Measurements from ENCODE around the gene SUPT3H.
"Not testable (repeated sequence)": the region's sequence is repeated elsewhere in the genome, so short reads cannot be mapped to it uniquely, and the experiment has no call there.

The SUPT3H gene

GRCh38 chr6:45289751-45290514 lies 87.8 kb downstream of the SUPT3H start:
- no peak for FAIRE-seq
- no peak for DNase-seq (ENCODE audit: insufficient read length, low spot score)
- TF ChIP-seq POLR2AphosphoS5 (IDR thresholded peaks at IDR 0.05; ENCODE audit: low read depth, low read length) (no peak), POLR2A (IDR thresholded peaks at IDR 0.05; ENCODE audit: low read depth, low read length) (no peak), SPI1 (IDR thresholded peaks at IDR 0.05; ENCODE audit: low read depth, low read length) (no peak), TAF1 (IDR thresholded peaks at IDR 0.05; ENCODE audit: low read depth, low read length) (no peak), PAX5 (IDR thresholded peaks at IDR 0.05; ENCODE audit: insufficient read depth, low read length, severe bottlenecking) (no peak), POU2F2 (IDR thresholded peaks at IDR 0.05; ENCODE audit: low read depth, low read length) (no peak)

- not testable (repeated sequence) for DNase-seq (ENCODE audit: insufficient read length, low spot score); FAIRE-seq
Measured at GRCh38 chr6:45286707-45287106, 91.0 kb downstream of the SUPT3H start.

- FAIRE-seq, result no peak
- DNase-seq (ENCODE audit: insufficient read length, low spot score), result no peak
- TF ChIP-seq POU2F2 (IDR thresholded peaks at IDR 0.05; ENCODE audit: low read depth, low read length) (no peak), POLR2AphosphoS5 (IDR thresholded peaks at IDR 0.05; ENCODE audit: low read depth, low read length) (no peak), PAX5 (IDR thresholded peaks at IDR 0.05; ENCODE audit: insufficient read depth, low read length, severe bottlenecking) (no peak), POLR2A (IDR thresholded peaks at IDR 0.05; ENCODE audit: low read depth, low read length) (no peak)
Measured at GRCh38 chr6:45278367-45278766, 99.4 kb downstream of the SUPT3H start.

- DNase-seq (ENCODE audit: insufficient read length, low spot score); FAIRE-seq: not testable (repeated sequence)
Measured at GRCh38 chr6:45277741-45278140, 100.0 kb downstream of the SUPT3H start.

- DNase-seq (ENCODE audit: insufficient read length, low spot score) (no peak), FAIRE-seq (no peak)
- TF ChIP-seq POLR2A (IDR thresholded peaks at IDR 0.05; ENCODE audit: low read depth, low read length) (no peak), POLR2AphosphoS5 (IDR thresholded peaks at IDR 0.05; ENCODE audit: low read depth, low read length) (no peak), PAX5 (IDR thresholded peaks at IDR 0.05; ENCODE audit: insufficient read depth, low read length, severe bottlenecking) (no peak), TAF1 (IDR thresholded peaks at IDR 0.05; ENCODE audit: low read depth, low read length) (no peak)
Measured at GRCh38 chr6:45275358-45275757, 102.4 kb downstream of the SUPT3H start.

- FAIRE-seq (no peak), DNase-seq (ENCODE audit: insufficient read length, low spot score) (no peak)
- TF ChIP-seq POLR2A (IDR thresholded peaks at IDR 0.05; ENCODE audit: low read depth, low read length) (no peak), PAX5 (IDR thresholded peaks at IDR 0.05; ENCODE audit: insufficient read depth, low read length, severe bottlenecking) (no peak), SPI1 (IDR thresholded peaks at IDR 0.05; ENCODE audit: low read depth, low read length) (no peak), POU2F2 (IDR thresholded peaks at IDR 0.05; ENCODE audit: low read depth, low read length) (no peak), TAF1 (IDR thresholded peaks at IDR 0.05; ENCODE audit: low read depth, low read length) (no peak), POLR2AphosphoS5 (IDR thresholded peaks at IDR 0.05; ENCODE audit: low read depth, low read length) (no peak)
Measured at GRCh38 chr6:45272626-45273025, 105.1 kb downstream of the SUPT3H start.

GRCh38 chr6:45265246-45265645 lies 112.5 kb downstream of the SUPT3H start:
- FAIRE-seq (no peak), DNase-seq (ENCODE audit: insufficient read length, low spot score) (no peak)
- TF ChIP-seq POLR2AphosphoS5 (IDR thresholded peaks at IDR 0.05; ENCODE audit: low read depth, low read length) (no peak), POU2F2 (IDR thresholded peaks at IDR 0.05; ENCODE audit: low read depth, low read length) (no peak), POLR2A (IDR thresholded peaks at IDR 0.05; ENCODE audit: low read depth, low read length) (no peak), TAF1 (IDR thresholded peaks at IDR 0.05; ENCODE audit: low read depth, low read length) (no peak), PAX5 (IDR thresholded peaks at IDR 0.05; ENCODE audit: insufficient read depth, low read length, severe bottlenecking) (no peak), SPI1 (IDR thresholded peaks at IDR 0.05; ENCODE audit: low read depth, low read length) (no peak)

GRCh38 chr6:45260696-45261095 lies 117.0 kb downstream of the SUPT3H start:
- FAIRE-seq (no peak), DNase-seq (ENCODE audit: insufficient read length, low spot score) (no peak)
- no peak for TF ChIP-seq POU2F2 (IDR thresholded peaks at IDR 0.05; ENCODE audit: low read depth, low read length)

GRCh38 chr6:45256697-45257695 lies 120.7 kb downstream of the SUPT3H start:
- TF ChIP-seq PAX5 (IDR thresholded peaks at IDR 0.05; ENCODE audit: insufficient read depth, low read length, severe bottlenecking), result no peak
- no peak for TF ChIP-seq TAF1 (IDR thresholded peaks at IDR 0.05; ENCODE audit: low read depth, low read length)
- TF ChIP-seq SPI1 (IDR thresholded peaks at IDR 0.05; ENCODE audit: low read depth, low read length), result no peak
- TF ChIP-seq POU2F2 (IDR thresholded peaks at IDR 0.05; ENCODE audit: low read depth, low read length), result no peak
- TF ChIP-seq POLR2A (IDR thresholded peaks at IDR 0.05; ENCODE audit: low read depth, low read length), result no peak
- no peak for TF ChIP-seq POLR2AphosphoS5 (IDR thresholded peaks at IDR 0.05; ENCODE audit: low read depth, low read length)
- no peak for FAIRE-seq
- DNase-seq (ENCODE audit: insufficient read length, low spot score), result no peak

- TF ChIP-seq SPI1 (IDR thresholded peaks at IDR 0.05; ENCODE audit: low read depth, low read length) (no peak), POU2F2 (IDR thresholded peaks at IDR 0.05; ENCODE audit: low read depth, low read length) (no peak), TAF1 (IDR thresholded peaks at IDR 0.05; ENCODE audit: low read depth, low read length) (no peak), PAX5 (IDR thresholded peaks at IDR 0.05; ENCODE audit: insufficient read depth, low read length, severe bottlenecking) (no peak), POLR2A (IDR thresholded peaks at IDR 0.05; ENCODE audit: low read depth, low read length) (no peak), POLR2AphosphoS5 (IDR thresholded peaks at IDR 0.05; ENCODE audit: low read depth, low read length) (no peak)
- no peak for DNase-seq (ENCODE audit: insufficient read length, low spot score)
- no peak for FAIRE-seq
Measured at GRCh38 chr6:45255434-45255833, 122.3 kb downstream of the SUPT3H start.
